H1 (cell line): Measurements from ENCODE around the gene ENTPD1. TPM values are rescaled to one million over a fixed set of nuclear protein-coding genes. Genes with fewer than 3 reads are reported as not detected.

Source experiments
- CTCF ChIA-PET: fragments of 300-600 bp; sonication (Branson Sonifier 250); formaldehyde crosslinking; loops from one replicate; lab custom pipeline; 2021; ENCODE audit not compliant: partially characterized antibody; lab: Charles Lee
- POLR2A ChIA-PET: fragments of 300-600 bp; sonication (Branson Sonifier 250); formaldehyde crosslinking; loops from one replicate; lab custom pipeline; 2021; ENCODE audit warnings: inconsistent platforms; ENCODE audit not compliant: partially characterized antibody; lab: Charles Lee
- DNase-seq, 2 experiments: peaks; one replicate each; pipeline versions ENCODE4 v3.0.0 to v3.0.0-alpha.2; 2010 to 2022; ENCODE audit warnings: low spot score in 2 of 2, low read depth in 1 of 2, mixed read lengths in 1 of 2
- FAIRE-seq: peaks from 2 replicates; lab custom pipeline; 2011; peaks lifted over from hg19 to GRCh38; lab: Jason Lieb, UNC
- H2AFZ ChIP-seq: 2 replicates; pipeline ENCODE4 v1.8.1; 2012; ENCODE audit warnings: low read length, inconsistent platforms
- H2AK5ac ChIP-seq: 2 replicates; pipeline ENCODE4 v1.6.1; 2013; ENCODE audit warnings: low read depth, low read length
- H2BK120ac ChIP-seq: replicated peaks from 2 replicates; pipeline ENCODE3; 2013; ENCODE audit warnings: low read depth, low read length, inconsistent platforms
- H2BK12ac ChIP-seq: 2 replicates; pipeline ENCODE4 v1.6.1; 2013; ENCODE audit warnings: low read depth, low read length
- H2BK15ac ChIP-seq: 2 replicates; pipeline ENCODE4 v1.6.1; 2013; ENCODE audit warnings: low read length
- H2BK20ac ChIP-seq: 2 replicates; pipeline ENCODE4 v1.6.1; 2013; ENCODE audit warnings: low read length
- H2BK5ac ChIP-seq: 2 replicates; pipeline ENCODE4 v1.6.1; 2013; ENCODE audit warnings: low read depth, low read length
- H3K14ac ChIP-seq: 2 replicates; pipeline ENCODE4 v1.6.1; 2013; ENCODE audit warnings: inconsistent platforms; ENCODE audit not compliant: insufficient read length
- H3K18ac ChIP-seq: 2 replicates; pipeline ENCODE4 v1.6.1; 2013; ENCODE audit warnings: low read length; ENCODE audit errors: extremely low read depth
- H3K23ac ChIP-seq: 2 replicates; pipeline ENCODE4 v1.6.1; 2013; ENCODE audit warnings: inconsistent platforms; ENCODE audit not compliant: insufficient read length
- H3K23me2 ChIP-seq: 2 replicates; pipeline ENCODE4 v1.6.1; 2013; ENCODE audit warnings: low read depth, low read length
- H3K27ac ChIP-seq: 2 replicates; pipeline ENCODE4 v1.6.1; 2011; ENCODE audit warnings: low read depth, low read length, inconsistent platforms
- H3K27me3 ChIP-seq, 4 experiments: replicated peaks in 1 of 4; 1 replicate in 1 of 4; 2 replicates in 3 of 4; pipeline versions ENCODE4 v1.6.1 to v1.8.1; 2011 to 2013; ENCODE audit warnings: low read length in 3 of 4, mild to moderate bottlenecking in 3 of 4, inconsistent platforms in 2 of 4, mixed read lengths in 2 of 4, moderate library complexity in 1 of 4; ENCODE audit not compliant: control insufficient read depth in 3 of 4, insufficient read depth in 3 of 4; ENCODE audit errors: extremely low read depth in 1 of 4
- H3K36me3 ChIP-seq, 4 experiments: 2 replicates each; pipeline versions ENCODE4 v1.6.1 to v1.8.1; 2011 to 2013; ENCODE audit warnings: mild to moderate bottlenecking in 4 of 4, low read length in 3 of 4, moderate library complexity in 2 of 4, control low read depth in 1 of 4, inconsistent platforms in 1 of 4; ENCODE audit not compliant: insufficient read depth in 4 of 4, control insufficient read depth in 2 of 4
- H3K4ac ChIP-seq: replicated peaks from 2 replicates; pipeline ENCODE3; 2013; ENCODE audit warnings: low read length, low read depth, mixed read lengths, inconsistent platforms; ENCODE audit not compliant: insufficient read length
- H3K4me1 ChIP-seq, 4 experiments: replicated peaks in 1 of 4; 1 replicate in 1 of 4; 2 replicates in 3 of 4; pipeline versions ENCODE4 v1.6.1 to v1.8.1; 2011 to 2013; ENCODE audit warnings: low read length in 3 of 4, inconsistent platforms in 2 of 4, mixed read lengths in 1 of 4; ENCODE audit not compliant: insufficient read depth in 4 of 4, control insufficient read depth in 3 of 4
- H3K4me2 ChIP-seq, 2 experiments: 2 replicates each; pipeline versions ENCODE4 v1.6.1 to v1.8.1; 2011 to 2013; ENCODE audit warnings: low read depth in 2 of 2, low read length in 2 of 2, control low read depth in 1 of 2, inconsistent platforms in 1 of 2, mild to moderate bottlenecking in 1 of 2; ENCODE audit not compliant: insufficient read depth in 1 of 2
- H3K4me3 ChIP-seq, 4 experiments: fragments of 200-600, 300-600 bp in 1 of 4; sonication (generic), shearing (Covaris generic), sonication (Bioruptor Twin) in 1 of 4; 2 replicates each; pipeline versions ENCODE4 v1.5.1 to v1.8.1; 2011 to 2016; ENCODE audit warnings: low read length in 4 of 4, low read depth in 3 of 4, control low read depth in 2 of 4, inconsistent platforms in 2 of 4, mild to moderate bottlenecking in 2 of 4, mixed read lengths in 1 of 4, moderate library complexity in 1 of 4; ENCODE audit not compliant: insufficient read depth in 2 of 4; ENCODE audit errors: extremely low read depth in 1 of 4
- H3K56ac ChIP-seq: replicated peaks from 2 replicates; pipeline ENCODE3; 2013; ENCODE audit warnings: low read depth, mild to moderate bottlenecking, mixed read lengths, low read length, inconsistent platforms; ENCODE audit not compliant: insufficient read length
- H3K79me1 ChIP-seq: 2 replicates; pipeline ENCODE4 v1.6.1; 2013; ENCODE audit warnings: low read depth, low read length, control low read depth
- H3K79me2 ChIP-seq, 2 experiments: 2 replicates each; pipeline versions ENCODE4 v1.6.1 to v1.8.1; 2012 to 2013; ENCODE audit warnings: low read length in 2 of 2, mild to moderate bottlenecking in 2 of 2, inconsistent platforms in 1 of 2; ENCODE audit not compliant: insufficient read depth in 2 of 2, control insufficient read depth in 1 of 2
- H3K9ac ChIP-seq, 4 experiments: replicated peaks in 1 of 4; 1 replicate in 1 of 4; 2 replicates in 3 of 4; pipeline versions ENCODE4 v1.6.1 to v1.8.1; 2011 to 2013; ENCODE audit warnings: low read depth in 3 of 4, low read length in 3 of 4, control low read depth in 2 of 4, mild to moderate bottlenecking in 2 of 4, moderate library complexity in 2 of 4, inconsistent platforms in 1 of 4; ENCODE audit errors: extremely low read depth in 1 of 4
- H3K9me3 ChIP-seq, 2 experiments: 2 replicates each; pipeline versions ENCODE4 v1.6.1 to v1.8.1; 2012 to 2013; ENCODE audit warnings: mild to moderate bottlenecking in 2 of 2, moderate library complexity in 2 of 2, control low read depth in 1 of 2, inconsistent platforms in 1 of 2, low read depth in 1 of 2, low read length in 1 of 2, mixed read lengths in 1 of 2; ENCODE audit not compliant: insufficient read depth in 2 of 2
- H4K20me1 ChIP-seq, 2 experiments: replicated peaks in 1 of 2; 2 replicates each; pipeline versions ENCODE3 to v1.8.1; 2011 to 2013; ENCODE audit warnings: inconsistent platforms in 2 of 2, low read length in 2 of 2, mild to moderate bottlenecking in 1 of 2; ENCODE audit not compliant: insufficient read depth in 2 of 2, control insufficient read depth in 1 of 2
- H4K5ac ChIP-seq: 2 replicates; pipeline ENCODE4 v1.6.1; 2013; ENCODE audit warnings: low read length, low read depth, mixed read lengths, inconsistent platforms; ENCODE audit not compliant: insufficient read length
- H4K8ac ChIP-seq: 2 replicates; pipeline ENCODE4 v1.8.0; 2013; ENCODE audit warnings: mild to moderate bottlenecking, moderate library complexity, low read length, inconsistent platforms; ENCODE audit not compliant: insufficient read depth; ENCODE audit errors: extremely low read depth
- H4K91ac ChIP-seq: replicated peaks from 2 replicates; pipeline ENCODE3; 2013; ENCODE audit warnings: low read length, mixed read lengths, inconsistent platforms; ENCODE audit not compliant: insufficient read length
- GTF2F1 ChIP-seq: IDR thresholded peaks from 2 replicates; pipeline ENCODE4 v1.6.1; 2012; ENCODE audit warnings: low read depth, low read length, improper control_type of control experiment, borderline replicate concordance
- NRF1 ChIP-seq: IDR thresholded peaks from 2 replicates; pipeline ENCODE4 v1.6.1; 2011; ENCODE audit warnings: mild to moderate bottlenecking, low read depth, low read length, improper control_type of control experiment
- SAP30 ChIP-seq: fragments of 300-600 bp; sonication (generic); IDR thresholded peaks from 2 replicates; pipeline ENCODE4 v1.7.1; 2012; ENCODE audit warnings: low read length, moderate library complexity, mild to moderate bottlenecking, inconsistent platforms; ENCODE audit not compliant: insufficient read depth, insufficient replicate concordance
- SP1 ChIP-seq: IDR thresholded peaks from 2 replicates; pipeline ENCODE4 v1.6.1; 2011; ENCODE audit warnings: low read depth, low read length
- SP4 ChIP-seq: IDR thresholded peaks from 2 replicates; pipeline ENCODE4 v1.6.1; 2012; ENCODE audit warnings: low read length, inconsistent platforms
- TBP ChIP-seq: IDR thresholded peaks from 2 replicates; pipeline ENCODE4 v1.6.1; 2011; ENCODE audit warnings: low read depth, low read length, improper control_type of control experiment
- YY1 ChIP-seq: IDR thresholded peaks from 2 replicates; pipeline ENCODE4 v1.6.1; 2011; ENCODE audit warnings: low read depth, mild to moderate bottlenecking, low read length
- WGBS, 2 experiments: shearing (Covaris generic) in 1 of 2; methylation state at CpG; one replicate each; pipeline versions ENCODE4 v1.1.6 to v1.1.7; 2013 to 2015; ENCODE audit warnings: low lambda C conversion rate in 2 of 2, mixed read lengths in 2 of 2, inconsistent platforms in 1 of 2, low coverage in 1 of 2, missing lambda C conversion rate in 1 of 2; ENCODE audit not compliant: insufficient replicate concordance in 2 of 2, insufficient coverage in 1 of 2, insufficient read length in 1 of 2; ENCODE audit errors: extremely low coverage in 1 of 2, missing lambda C conversion rate in 1 of 2; 5-methylcytosine and 5-hydroxymethylcytosine counted together
- polyA plus RNA-seq, 7 experiments: library from polyadenylated mRNA; depleted of rRNA in 3 of 7; stranded (reverse) in 5 of 7; unstranded in 2 of 7; fragments of >200 nt in 5 of 7; fragments of 200-250 nt in 2 of 7; gene quantifications; 1 replicate in 5 of 7; 2 replicates in 1 of 7; 4 replicates in 1 of 7; pipeline versions ENCODE4 v1.2.1 to v1.2.3, GENCODE V29; 2011 to 2013; ENCODE audit warnings: missing spikeins in 2 of 7, mixed read lengths in 2 of 7
- total RNA-seq: library from RNA; stranded (reverse); fragmentation: NEBNext Ultra II Directional; extraction: Animal tissue kit (Norgen Biotek cat#: 25700); gene quantifications from 2 replicates; pipeline ENCODE4 v1.2.1, GENCODE V29; 2021
- TF ChIP-seq, protein P1 (sequence below): IDR thresholded peaks from 2 replicates; pipeline ENCODE4 v1.6.1; 2012; ENCODE audit warnings: low read length, inconsistent platforms
- TF ChIP-seq, protein P2 (sequence below): IDR thresholded peaks from 2 replicates; pipeline ENCODE4 v1.6.1; 2012; ENCODE audit warnings: inconsistent platforms

Gene ENTPD1
- total and polyA plus RNA-seq, 2 of the 8 experiments (the other 6 are each of a cell fraction or from before 2014, with no cell fraction given) = 2.2 to 2.5 TPM

DNA sequence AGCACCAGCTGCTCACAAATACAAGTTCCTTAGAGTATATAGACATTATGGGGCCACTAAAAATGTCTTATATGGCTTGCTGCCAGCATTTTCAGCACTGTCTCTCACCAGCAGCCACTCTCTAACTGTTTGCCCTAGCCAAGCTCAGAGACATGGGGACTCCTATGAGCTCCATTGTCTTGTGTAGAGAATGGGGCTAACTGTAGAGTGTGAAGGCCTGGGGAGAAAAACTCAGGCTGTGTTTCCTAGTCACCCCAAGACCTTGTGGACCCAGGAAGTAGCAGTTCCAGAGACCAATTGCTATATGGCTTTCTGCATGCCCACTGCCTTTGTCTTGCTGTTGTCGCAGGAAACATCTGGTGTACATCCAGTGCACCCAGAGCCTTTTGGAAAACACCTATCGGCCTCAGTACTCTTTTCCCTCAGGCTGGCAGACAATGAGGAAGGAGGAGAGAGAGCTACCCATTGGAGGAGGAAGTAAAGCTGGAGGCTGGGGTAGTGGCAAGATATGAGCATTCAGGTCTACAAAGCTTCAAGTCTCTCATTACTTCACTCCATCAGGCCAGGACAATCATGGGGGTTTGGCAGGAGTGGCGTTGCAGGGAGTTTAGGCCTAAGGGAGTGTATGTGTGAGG is 28.4 kb downstream of the ENTPD1 start:
- Histone ChIP-seq H3K9ac (no peak overlapping the region), H3K23me2 (no peaks in the 10 kb centered on the region; the same call in 1 of the 2 replicates), H3K27me3 (no peaks in the 10 kb centered on the region), H3K18ac (no peak overlapping the region), H3K4me1 (no peaks in the 10 kb centered on the region; a peak in 1 of 7 replicates), H4K91ac (no peak overlapping the region), H4K5ac (no peak overlapping the region), H3K4me3 (no peak overlapping the region), H3K9me3 (no peaks in the 10 kb centered on the region), H4K8ac (no peak overlapping the region)
- WGBS, 2 experiments = 89% methylated on average over 3 of the region's 3 CpGs; no CpG with 5 or more reads in 1 of the 2 experiments
- no peak for FAIRE-seq
- TF ChIP-seq, protein P1, sequence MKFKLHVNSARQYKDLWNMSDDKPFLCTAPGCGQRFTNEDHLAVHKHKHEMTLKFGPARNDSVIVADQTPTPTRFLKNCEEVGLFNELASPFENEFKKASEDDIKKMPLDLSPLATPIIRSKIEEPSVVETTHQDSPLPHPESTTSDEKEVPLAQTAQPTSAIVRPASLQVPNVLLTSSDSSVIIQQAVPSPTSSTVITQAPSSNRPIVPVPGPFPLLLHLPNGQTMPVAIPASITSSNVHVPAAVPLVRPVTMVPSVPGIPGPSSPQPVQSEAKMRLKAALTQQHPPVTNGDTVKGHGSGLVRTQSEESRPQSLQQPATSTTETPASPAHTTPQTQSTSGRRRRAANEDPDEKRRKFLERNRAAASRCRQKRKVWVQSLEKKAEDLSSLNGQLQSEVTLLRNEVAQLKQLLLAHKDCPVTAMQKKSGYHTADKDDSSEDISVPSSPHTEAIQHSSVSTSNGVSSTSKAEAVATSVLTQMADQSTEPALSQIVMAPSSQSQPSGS = no peak
- TF ChIP-seq SP1 (no peak), GTF2F1 (no peak), SAP30 (no peak), YY1 (no peak), NRF1 (no peak), TBP (no peak), SP4 (no peak)
- TF ChIP-seq, protein P2, sequence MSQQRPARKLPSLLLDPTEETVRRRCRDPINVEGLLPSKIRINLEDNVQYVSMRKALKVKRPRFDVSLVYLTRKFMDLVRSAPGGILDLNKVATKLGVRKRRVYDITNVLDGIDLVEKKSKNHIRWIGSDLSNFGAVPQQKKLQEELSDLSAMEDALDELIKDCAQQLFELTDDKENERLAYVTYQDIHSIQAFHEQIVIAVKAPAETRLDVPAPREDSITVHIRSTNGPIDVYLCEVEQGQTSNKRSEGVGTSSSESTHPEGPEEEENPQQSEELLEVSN = no peak
- TF ChIP-seq, all 59 proteins: peak for 0
- H3K79me2 ChIP-seq = no peaks in the 10 kb centered on the region
- no peak overlapping the region for H2BK120ac ChIP-seq
- no peak overlapping the region for H2AK5ac ChIP-seq
- no peaks in the 10 kb centered on the region for H3K36me3 ChIP-seq
- H3K79me1 ChIP-seq = no peaks in the 10 kb centered on the region
- no peak overlapping the region for H3K4ac ChIP-seq
- ChIA-PET CTCF (interaction anchor here (1.1 to 2.6 kb wide), 4 partner anchors 57 to 91 kb away, joined by 5 to 10 read pairs (median 6); partner anchors contain the start of gene TCTN3), POLR2A (no interaction called here)
- no peak overlapping the region for H3K27ac ChIP-seq
- H3K23ac ChIP-seq = no peak overlapping the region
- no peak for DNase-seq
- H2AFZ ChIP-seq = no peak overlapping the region
- no peak overlapping the region for H2BK12ac ChIP-seq
- no peaks in the 10 kb centered on the region for H4K20me1 ChIP-seq
- no peak overlapping the region for H2BK20ac ChIP-seq
- H2BK15ac ChIP-seq = no peak overlapping the region
- H3K14ac ChIP-seq = no peak overlapping the region
- no peak overlapping the region for H3K4me2 ChIP-seq
- H2BK5ac ChIP-seq = no peak overlapping the region
- H3K56ac ChIP-seq = no peak overlapping the region
